PFSK-1 (cell line): ENCODE data around the gene AMPD3.

Source experiments
- FOXP2 ChIP-seq: optimal IDR thresholded peaks from 2 replicates; pipeline ENCODE3; 2011; ENCODE audit warnings: borderline replicate concordance, control low read depth, inconsistent platforms; ENCODE audit not compliant: insufficient read depth; ENCODE audit errors: extremely low read length, extremely low read depth
- POLR2AphosphoS5 ChIP-seq: IDR thresholded peaks from 2 replicates; pipeline ENCODE4 v1.6.1; 2012; ENCODE audit warnings: low read depth, mild to moderate bottlenecking, control low read depth, low read length, moderate library complexity
- SIN3A ChIP-seq: IDR thresholded peaks from 2 replicates; pipeline ENCODE4 v1.6.1; 2012; ENCODE audit warnings: mild to moderate bottlenecking, low read length, moderate library complexity, borderline replicate concordance; ENCODE audit not compliant: insufficient read depth
- TAF1 ChIP-seq: IDR thresholded peaks from 2 replicates; pipeline ENCODE4 v1.6.1; 2012; ENCODE audit warnings: low read length, control low read depth, borderline replicate concordance; ENCODE audit not compliant: insufficient read depth
- TF ChIP-seq, protein P1 (sequence below), 2 experiments: IDR thresholded peaks; 2 replicates each; pipeline versions ENCODE4 v1.6.1 to v1.8.0; 2011 to 2012; ENCODE audit warnings: low read depth in 2 of 2, low read length in 2 of 2, control low read depth in 1 of 2, inconsistent platforms in 1 of 2, mild to moderate bottlenecking in 1 of 2, moderate library complexity in 1 of 2; ENCODE audit not compliant: insufficient read depth in 1 of 2

Gene AMPD3

DNA sequence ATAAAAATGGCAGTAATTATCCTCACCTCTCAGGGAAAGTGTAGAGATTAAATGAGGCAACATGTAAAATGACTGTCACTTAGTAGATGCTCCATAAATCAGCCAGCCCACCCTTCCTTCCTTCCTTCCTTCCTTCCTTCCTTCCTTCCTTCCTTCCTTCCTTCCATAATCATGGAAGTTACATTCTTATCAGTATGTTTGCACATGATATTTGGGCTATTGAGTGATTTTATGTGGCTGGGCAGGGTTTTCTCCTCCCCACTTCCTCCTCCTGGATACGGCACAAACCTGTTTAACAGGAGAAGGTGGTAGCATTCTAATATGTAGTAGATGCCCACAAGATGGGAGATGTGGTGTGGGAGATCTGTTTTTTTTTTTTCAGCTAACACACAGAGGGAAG is 101.5 kb downstream of the AMPD3 start:
- TF ChIP-seq SIN3A = no peak
- TF ChIP-seq TAF1 = no peak
- no peak for TF ChIP-seq FOXP2
- TF ChIP-seq, protein P1, sequence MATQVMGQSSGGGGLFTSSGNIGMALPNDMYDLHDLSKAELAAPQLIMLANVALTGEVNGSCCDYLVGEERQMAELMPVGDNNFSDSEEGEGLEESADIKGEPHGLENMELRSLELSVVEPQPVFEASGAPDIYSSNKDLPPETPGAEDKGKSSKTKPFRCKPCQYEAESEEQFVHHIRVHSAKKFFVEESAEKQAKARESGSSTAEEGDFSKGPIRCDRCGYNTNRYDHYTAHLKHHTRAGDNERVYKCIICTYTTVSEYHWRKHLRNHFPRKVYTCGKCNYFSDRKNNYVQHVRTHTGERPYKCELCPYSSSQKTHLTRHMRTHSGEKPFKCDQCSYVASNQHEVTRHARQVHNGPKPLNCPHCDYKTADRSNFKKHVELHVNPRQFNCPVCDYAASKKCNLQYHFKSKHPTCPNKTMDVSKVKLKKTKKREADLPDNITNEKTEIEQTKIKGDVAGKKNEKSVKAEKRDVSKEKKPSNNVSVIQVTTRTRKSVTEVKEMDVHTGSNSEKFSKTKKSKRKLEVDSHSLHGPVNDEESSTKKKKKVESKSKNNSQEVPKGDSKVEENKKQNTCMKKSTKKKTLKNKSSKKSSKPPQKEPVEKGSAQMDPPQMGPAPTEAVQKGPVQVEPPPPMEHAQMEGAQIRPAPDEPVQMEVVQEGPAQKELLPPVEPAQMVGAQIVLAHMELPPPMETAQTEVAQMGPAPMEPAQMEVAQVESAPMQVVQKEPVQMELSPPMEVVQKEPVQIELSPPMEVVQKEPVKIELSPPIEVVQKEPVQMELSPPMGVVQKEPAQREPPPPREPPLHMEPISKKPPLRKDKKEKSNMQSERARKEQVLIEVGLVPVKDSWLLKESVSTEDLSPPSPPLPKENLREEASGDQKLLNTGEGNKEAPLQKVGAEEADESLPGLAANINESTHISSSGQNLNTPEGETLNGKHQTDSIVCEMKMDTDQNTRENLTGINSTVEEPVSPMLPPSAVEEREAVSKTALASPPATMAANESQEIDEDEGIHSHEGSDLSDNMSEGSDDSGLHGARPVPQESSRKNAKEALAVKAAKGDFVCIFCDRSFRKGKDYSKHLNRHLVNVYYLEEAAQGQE (IDR thresholded peaks at IDR 0.05; ENCODE audit: insufficient read depth in 1 of 2, low read depth in 2 of 2, low read length in 2 of 2) = no peak
- no peak for TF ChIP-seq POLR2AphosphoS5
